NCI-H146 (cell line): ENCODE measurements around the gene SLC50A1.

Experiments
- DNase-seq: peaks from one replicate; lab custom pipeline; 2025; lab: John Stamatoyannopoulos, UW

SLC50A1 gene

DNA sequence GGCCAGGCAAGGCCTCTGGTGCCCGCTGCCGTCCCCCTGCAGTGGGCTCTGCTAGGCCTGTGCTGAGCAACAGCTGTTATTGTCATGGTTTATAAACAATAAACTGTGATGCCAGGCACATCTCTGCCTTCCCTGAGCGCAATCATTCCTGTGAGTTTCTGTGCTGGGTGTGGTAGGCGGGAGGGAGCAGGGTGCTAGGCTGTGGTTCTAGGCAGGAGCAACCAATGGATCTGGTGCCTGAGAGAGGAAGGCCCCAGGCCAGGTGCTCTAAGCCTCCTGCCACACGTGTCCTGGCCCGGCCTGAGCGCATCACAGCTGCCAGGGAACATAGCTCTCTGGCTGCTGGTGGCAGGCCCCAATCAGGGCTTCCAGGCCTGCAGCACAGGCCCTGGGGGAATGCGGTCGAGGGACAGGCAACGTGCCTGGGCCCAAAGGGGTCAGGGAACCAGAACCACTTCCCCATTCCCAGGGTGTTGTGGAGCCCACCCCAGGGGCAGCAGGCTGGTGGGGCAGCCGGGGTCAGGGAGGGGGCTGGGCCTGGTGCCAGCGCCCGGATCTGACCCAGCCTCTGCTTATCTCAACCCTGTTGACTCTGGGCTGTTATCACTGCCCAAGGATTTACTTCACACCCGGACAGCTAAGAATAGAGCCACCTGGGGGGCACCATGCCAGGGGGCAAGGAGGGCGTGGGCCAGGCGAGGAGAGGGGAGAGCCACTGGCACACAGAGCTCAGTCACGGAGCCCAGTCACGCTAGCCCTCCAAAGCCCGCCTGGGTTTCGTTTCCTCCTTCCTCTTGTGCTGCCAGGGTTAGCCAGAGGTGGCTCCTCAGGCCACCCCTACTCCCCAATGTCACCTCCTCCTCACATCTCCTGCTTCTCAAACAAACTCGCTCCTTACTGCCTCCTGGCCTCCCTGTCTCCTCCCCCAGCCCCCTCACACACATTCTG is 49.5 kb downstream of the SLC50A1 start:
- DNase-seq, result no peak

- DNase-seq, result no peak
Observed at GRCh38 chr1:155185783-155186066, 50.1 kb downstream of the SLC50A1 start.

DNA sequence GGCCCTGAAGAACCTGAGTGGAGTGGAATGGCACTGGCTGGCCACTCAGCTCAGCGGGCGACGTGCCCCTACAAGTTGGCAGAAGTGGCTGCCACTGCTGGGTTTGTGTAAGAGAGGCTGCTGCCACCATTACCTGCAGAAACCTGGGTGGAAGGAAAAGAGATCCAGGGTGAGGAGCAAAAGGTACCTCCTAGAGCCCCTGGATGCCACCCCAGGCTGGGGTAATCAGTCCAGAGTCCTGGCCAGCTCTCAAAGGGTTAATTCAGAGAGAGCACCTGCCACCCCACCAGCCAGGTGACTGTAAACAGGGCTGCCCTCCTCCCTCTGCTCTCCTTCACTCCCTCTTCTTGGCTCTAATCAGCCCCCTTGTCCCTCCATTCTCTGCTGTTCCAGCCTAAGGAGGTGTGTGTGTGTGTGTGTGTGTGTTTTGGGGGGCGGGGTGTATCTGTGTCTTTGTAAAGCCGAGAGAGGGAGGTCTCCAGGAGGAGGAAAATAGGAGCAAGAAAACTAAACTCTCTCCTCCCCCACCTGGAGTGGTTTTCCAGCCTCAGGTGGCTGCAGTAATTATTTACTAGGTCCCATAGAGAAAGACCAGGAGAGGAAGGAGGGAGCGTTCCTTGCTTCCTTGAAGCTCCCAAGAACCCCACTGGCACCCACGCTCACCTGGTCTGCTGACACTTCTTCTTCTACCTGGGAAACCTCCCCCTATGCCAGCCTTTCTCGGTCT is 50.6 kb downstream of the SLC50A1 start:
- no peak for DNase-seq

- DNase-seq, result no peak
Observed at GRCh38 chr1:155186794-155187455, 51.3 kb downstream of the SLC50A1 start.

GRCh38 chr1:155187456-155187891 is 51.8 kb downstream of the SLC50A1 start:
- no peak for DNase-seq

DNA sequence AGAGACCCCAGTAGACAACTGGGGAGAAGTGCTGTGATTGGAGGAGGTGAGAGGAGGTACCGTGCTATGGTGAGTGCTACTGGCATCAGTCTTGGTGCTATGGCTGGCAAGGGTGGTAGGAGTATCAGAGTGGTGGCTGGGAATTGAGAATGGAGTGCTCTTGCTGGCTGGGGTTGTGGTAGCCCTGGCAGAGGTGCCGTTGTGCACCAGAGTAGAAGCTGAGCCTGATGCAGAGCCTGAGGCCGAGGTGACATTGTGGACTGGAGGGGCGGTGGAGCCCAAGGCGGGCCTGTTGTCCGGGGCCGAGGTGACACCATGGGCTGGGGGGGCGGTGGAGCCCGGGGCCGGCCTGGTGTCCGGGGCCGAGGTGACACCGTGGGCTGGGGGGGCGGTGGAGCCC is 52.6 kb downstream of the SLC50A1 start:
- no peak for DNase-seq
